ENCODE measurements around the gene ECHS1. TPM values are rescaled to one million over a fixed set of nuclear protein-coding genes. Genes with fewer than 3 reads are reported as not detected.

Gene ECHS1
- total RNA-seq, 1 donor from 2014 or later = 64.1 TPM

DNA sequence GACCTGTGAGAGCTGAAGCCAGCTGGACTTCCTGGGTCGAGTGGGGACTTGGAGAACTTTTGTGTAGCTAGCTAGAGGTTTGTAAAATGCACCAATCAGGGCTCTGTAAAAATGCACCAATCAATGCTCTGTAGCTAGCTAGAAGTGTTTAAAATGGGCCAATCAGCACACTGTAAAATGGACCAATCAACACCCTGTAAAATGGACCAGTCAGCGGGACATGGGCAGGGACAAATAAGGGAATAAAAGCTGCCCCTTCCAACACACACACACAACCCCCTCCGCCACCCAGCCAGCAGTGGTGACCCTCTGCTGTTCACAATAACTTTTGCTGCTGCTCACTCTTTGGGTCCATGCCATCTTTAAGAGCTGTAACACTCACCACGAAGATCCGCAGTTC lies 57.3 kb downstream of the ECHS1 start:
- DNase-seq (ENCODE audit: low spot score) = no peak
- no peak for ATAC-seq
- intact Hi-C loops (cut with DNase I) = no loop called here

DNA sequence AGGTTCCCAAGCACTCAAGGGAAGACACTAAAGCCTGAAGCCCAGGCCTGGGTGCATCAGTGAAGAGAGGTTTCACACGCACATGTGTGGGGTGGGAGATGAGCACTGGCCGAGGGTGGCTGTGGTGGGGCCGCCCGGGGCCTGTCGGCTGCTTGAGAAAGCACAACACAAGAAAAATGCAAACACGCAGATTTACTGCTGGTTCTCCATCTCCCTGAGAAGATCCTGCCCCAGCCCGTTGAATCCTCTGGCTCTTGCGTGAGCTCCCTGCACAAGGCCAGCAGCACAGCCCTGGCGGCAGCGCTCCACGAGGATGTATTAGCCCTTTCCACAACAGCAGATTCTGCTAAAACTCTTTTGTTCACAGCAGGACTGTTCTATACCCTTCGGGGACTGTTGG lies 58.2 kb downstream of the ECHS1 start:
- ATAC-seq = no peak
- no peak for DNase-seq (ENCODE audit: low spot score)
- intact Hi-C loops (cut with DNase I) = no loop called here

GRCh38 chr10:133313192-133313591 lies 60.0 kb downstream of the ECHS1 start:
- DNase-seq (ENCODE audit: low spot score) (no peak), ATAC-seq (no peak)
- intact Hi-C loops (cut with DNase I) = no loop called here

DNA sequence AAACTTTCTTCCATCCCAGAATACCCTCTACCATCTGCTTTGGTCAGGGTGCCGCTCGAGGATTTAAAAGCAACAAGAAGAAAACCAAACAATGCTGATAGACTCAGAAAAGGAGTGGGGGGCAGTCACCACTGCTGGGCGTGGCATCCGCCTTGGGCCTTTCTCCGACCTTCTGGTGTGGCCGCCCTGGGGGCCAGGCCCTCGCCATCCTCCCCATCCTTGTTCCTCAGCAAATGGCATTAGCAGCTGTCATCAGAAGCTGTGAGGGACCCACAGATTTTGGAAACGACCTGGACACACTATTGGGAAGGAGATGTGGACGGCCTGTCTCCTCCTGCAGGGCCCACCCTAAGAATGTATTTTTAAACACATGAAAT lies 60.4 kb downstream of the ECHS1 start:
- intact Hi-C loops (cut with DNase I) = no loop called here
- no peak for ATAC-seq
- no peak for DNase-seq (ENCODE audit: low spot score)

Small RNAs within 50 kb of the gene (microRNA-seq; reads per million reads assigned to microRNA genes)
- 1.4 reads per million for gene MIR3944

Other genes with a start within 250 kb of the ECHS1 start
- 7.1 TPM for gene KNDC1, start 213.1 kb downstream of the ECHS1 start, total RNA-seq
- not detected for gene UTF1, start 143.1 kb downstream of the ECHS1 start, total RNA-seq
- gene VENTX, start 135.5 kb downstream of the ECHS1 start, total RNA-seq = 3.0 TPM
- gene ADAM8, start 96.5 kb downstream of the ECHS1 start, total RNA-seq = 20.7 TPM
- 55.9 TPM for gene TUBGCP2, start 64.5 kb downstream of the ECHS1 start, total RNA-seq
- gene ZNF511, start 64.4 kb downstream of the ECHS1 start, total RNA-seq = 27.8 TPM
- 0.98 TPM for gene CALY, start 36.5 kb downstream of the ECHS1 start, total RNA-seq
- 9.9 TPM for gene PRAP1, start 26.0 kb downstream of the ECHS1 start, total RNA-seq
- gene FUOM, start 15.3 kb downstream of the ECHS1 start, total RNA-seq = 35.2 TPM
- gene PAOX, start 5.9 kb upstream of the ECHS1 start, total RNA-seq = 9.6 TPM
- gene MTG1, start 20.8 kb upstream of the ECHS1 start, total RNA-seq = 44.0 TPM
- 0.13 TPM for gene SPRN, start 51.3 kb upstream of the ECHS1 start, total RNA-seq
- gene SCART1, start 80.6 kb upstream of the ECHS1 start, total RNA-seq = 4.7 TPM
- 5.7 TPM for gene CYP2E1, start 154.0 kb upstream of the ECHS1 start, total RNA-seq
- 0.22 TPM for gene SYCE1, start 192.2 kb upstream of the ECHS1 start, total RNA-seq